ENCODE results near the gene MYO1D.
"Not testable (repeated sequence)": the region's sequence is repeated elsewhere in the genome, so short reads cannot be mapped to it uniquely, and the experiment has no call there.

The MYO1D gene

GRCh38 chr17:32482568-32483320 is 394.2 kb downstream of the MYO1D start:
- DNase-seq, result no peak

DNA sequence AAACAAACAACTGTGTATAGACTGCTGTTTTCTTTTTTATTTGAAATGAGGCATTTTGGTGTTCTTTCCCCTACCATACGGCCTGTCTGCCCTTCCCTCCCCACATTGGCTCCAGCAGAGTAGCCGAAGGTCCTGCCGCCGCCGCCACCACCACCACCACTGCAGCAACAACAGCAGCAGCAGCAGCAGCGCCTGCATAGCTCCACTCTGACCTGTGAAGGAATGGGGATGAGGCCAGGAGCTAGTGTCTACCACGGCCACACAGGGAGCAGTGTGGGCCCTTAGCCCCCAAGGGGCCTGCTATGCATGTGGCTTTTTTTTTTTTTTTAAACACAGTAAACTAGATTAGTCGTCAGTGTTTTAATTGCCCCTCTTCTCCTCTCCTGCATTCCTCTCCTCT is 395.7 kb downstream of the MYO1D start:
- DNase-seq, result no peak

DNA sequence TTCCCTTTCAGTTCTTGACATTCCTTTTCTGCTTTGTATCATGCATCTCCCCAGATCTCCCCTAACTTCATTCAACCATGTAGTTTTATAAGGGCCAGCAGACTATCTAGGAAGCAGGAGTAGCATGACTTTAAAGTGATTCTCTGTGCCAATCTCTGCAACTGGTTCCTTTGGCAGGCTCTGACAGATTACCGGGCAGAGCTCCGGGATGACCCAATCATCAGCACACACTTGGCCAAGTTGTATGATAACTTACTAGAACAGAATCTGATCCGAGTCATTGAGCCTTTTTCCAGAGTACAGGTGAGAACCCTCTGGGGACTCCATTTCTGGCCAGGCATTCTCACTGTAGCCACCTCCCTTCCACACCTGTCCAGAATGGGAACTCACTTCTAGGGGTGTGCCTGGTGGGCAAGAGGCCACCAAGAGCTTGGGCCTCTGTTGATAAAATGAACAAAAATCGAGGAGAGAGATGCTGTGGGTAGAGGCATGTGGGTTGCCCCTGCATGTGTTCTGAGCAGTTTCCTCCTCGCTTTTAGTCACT is 397.8 kb downstream of the MYO1D start:
- DNase-seq, result no peak

DNA sequence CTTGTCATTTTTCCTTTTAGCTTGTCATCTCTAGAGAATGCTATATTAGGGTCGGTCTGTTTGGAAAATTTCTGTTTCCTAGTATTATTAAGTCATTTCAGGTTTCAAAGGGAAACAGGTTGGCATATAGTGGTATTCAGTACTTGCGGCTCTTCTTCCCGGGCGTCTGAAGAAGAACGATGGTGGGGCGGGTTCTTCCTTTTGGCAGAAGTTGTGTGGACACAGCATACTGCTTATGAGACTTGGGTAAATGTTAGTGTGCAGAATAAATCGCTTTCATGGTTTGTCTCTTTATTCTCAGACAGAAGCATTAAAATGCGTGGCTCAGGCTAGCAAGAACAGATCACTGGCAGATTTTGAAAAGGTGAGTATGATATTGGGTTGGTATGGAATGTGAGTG is 399.7 kb downstream of the MYO1D start:
- DNase-seq, result no peak

DNA sequence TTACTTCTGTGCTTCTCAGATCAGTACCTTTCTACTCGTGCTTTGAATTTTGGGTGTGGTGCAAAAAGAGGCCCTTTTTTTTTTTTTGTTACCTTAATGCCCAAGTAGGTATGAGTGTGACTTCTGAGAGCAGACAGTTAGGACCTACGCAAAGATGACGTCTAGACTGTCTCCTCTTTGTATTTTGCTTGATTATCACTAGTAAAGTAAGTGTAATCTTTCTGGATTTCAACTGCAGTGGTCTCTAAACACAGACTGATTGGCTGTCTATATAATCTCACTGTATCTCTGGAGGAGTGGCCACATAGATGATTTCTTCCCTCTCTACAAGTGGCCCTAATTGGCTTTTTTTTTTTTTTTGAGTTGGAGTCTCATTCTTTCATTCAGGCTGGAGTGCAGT is 401.7 kb downstream of the MYO1D start:
- no peak for DNase-seq

- no peak for DNase-seq
These were observed 405.3 kb downstream of the MYO1D start for GRCh38 chr17:32471652-32472051.

DNA sequence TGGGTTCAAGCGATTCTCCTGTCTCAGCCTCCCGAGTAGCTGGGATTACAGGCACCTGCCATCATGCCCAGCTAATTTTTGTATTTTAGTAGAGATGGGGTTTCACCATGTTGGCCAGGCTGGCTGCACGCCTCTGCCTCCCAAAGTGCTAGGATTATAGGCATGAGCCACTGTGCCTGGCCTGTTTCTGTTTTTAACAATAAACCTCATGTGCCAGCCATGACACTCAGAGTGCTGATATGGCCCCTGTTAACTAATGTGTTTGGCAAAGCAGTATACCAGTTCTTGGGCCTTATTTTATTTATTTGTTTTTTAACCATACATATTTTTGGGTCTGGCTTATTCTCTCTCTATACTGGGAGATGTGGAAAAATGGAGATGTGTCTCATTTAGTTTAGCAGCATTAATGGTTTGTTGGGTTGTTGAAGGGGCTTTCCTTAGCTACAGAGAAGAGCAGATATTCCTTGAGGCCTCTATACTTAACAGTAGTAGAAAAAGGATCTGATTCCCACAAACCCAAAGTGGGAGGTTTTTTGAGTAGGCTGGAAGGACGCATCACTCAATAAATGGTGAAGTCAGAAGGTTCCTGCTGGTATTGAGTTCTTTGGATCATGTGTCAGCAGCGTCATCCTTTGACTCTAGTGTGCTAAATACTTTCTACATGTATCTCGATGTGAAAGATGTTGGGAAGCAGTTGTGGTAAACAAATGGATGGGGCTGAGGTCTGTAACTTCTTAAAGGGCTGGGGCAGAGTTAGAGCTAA is 406.3 kb downstream of the MYO1D start:
- no peak for DNase-seq

- no peak for DNase-seq
These were observed 409.0 kb downstream of the MYO1D start for GRCh38 chr17:32467949-32468348.

- no peak for DNase-seq
These were observed 412.6 kb downstream of the MYO1D start for GRCh38 chr17:32464374-32464773.

- DNase-seq, result no peak
These were observed 413.6 kb downstream of the MYO1D start for GRCh38 chr17:32463304-32463703.

DNA sequence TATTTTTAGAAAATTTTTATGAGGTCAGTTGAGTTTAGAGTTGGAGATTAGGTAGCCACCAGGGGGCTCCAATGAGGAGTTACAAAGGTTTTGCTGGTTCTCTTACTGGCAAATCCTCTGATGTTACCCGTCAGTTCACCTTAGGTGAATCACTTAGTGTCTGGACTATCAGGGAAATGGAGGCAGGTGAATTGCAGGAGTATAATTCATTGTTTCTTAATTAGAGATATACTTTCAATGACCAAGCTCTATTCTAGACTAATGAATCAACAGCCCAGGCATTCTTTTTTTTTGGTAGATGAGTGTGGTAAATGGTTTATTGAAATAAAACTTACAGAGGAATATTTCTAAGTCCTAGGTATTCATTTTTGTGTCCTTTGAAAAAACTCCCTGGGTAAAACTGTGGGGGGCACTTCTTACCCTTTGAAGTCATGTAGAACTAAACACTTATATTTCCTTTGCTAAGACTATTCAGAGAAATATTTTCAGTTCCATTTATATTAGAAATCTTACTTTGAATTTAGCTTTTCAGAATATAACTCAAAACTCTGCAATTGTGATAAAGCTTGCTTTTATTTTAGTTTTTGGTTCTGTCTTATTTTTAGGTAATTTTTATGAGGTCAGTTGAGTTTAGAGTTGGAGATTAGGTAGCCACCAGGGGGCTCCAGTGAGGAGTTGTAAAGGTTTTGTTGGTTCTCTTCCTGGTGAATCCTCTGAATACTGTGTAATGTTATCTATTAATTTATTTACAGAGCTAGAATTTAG is 414.9 kb downstream of the MYO1D start:
- peak; percentile 69 for DNase-seq

DNA sequence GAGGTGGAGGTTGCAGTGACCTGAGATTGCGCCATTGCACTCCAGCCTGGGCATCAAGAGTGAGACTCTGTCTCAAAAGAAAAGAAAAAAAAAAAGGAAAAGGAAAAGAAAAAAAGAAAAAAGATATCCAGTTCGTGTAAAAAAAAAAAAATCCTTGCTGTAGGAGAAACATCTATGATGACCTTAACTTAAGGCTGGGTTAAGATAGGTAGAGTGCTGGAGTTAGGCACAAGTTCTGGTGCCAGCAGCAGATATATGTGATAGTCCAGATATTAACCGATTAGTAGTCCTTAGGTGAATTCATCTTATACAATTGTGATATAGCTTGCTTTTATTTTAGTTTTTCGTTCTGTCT is 415.4 kb downstream of the MYO1D start:
- no peak for DNase-seq

GRCh38 chr17:32460054-32460453 is 416.9 kb downstream of the MYO1D start:
- no peak for DNase-seq

DNA sequence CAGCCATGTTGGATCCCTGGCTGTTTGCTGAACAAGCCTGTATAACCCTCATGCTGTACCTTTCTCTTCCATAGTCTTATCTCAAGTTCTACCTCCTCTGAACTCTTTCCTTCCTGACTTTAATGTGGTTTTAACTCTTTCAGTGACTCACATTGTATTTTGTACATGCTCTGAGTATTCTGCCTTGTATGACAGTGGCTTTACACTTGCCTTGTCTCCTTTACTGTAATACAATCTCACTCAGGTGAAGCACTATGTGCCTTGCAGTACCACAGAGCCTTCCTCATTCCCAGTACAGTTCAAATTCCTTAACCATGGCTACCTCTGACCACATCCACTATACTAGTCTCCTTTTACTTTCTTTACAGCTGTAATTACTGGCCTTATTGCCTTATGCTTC is 418.6 kb downstream of the MYO1D start:
- no peak for DNase-seq

DNA sequence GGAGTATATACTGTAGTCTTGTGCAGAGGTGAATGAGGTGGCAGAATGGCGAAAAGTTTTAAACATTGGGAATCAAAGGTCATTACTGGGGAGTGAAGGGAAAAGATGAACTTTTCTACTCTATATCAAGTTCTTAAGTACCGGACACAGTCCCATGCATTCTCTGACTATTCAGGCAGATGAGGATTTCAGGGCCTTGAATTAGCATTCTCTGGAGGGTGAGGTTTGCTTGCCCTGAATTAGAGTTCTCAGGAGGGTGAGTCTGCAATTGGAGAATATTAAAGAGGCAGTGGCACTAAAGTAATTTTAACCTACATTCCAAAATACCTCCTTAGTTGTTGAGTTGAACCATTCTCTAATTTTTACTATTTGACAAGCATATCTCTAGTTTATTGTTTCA is 423.6 kb downstream of the MYO1D start:
- no peak for DNase-seq

DNA sequence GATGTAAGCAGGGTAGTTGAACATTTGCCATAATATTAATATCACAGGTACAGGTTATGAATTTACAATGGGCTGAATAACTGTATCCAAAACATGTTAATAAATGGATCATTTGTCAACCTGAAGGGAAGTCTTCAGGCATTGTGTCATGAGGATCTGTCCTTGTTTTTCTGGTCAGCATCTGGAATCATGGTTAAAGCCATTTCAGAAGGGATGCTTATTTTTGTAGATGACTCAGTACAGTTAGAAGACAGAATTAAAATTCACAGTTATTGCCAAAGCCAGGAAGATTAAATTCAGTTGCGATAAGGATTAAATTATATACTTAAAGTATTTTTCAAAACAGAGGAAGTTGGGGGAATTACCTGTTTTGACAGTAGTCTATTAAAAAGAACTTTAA is 424.6 kb downstream of the MYO1D start:
- no peak for DNase-seq

GRCh38 chr17:32451879-32452278 is 425.0 kb downstream of the MYO1D start:
- no peak for DNase-seq

DNA sequence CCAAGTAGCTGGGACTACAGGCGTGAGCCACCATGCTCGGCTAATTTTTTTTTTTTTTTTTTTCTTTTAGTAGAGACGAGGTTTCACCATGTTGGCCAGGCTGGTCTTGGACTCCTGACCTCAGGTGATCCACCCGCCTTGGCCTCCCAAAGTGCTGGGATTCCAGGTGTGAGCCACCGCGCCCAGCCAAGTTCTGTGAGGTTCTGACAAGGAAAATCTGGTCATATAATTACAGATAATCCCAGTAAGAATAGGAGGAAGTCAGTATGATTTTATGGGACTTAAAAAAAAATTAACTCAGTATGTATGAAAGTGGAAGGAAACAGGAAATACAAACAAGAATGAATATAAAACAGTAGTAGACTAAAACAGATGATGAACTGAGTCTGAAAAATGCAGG is 426.5 kb downstream of the MYO1D start:
- DNase-seq, result not testable (repeated sequence)

DNA sequence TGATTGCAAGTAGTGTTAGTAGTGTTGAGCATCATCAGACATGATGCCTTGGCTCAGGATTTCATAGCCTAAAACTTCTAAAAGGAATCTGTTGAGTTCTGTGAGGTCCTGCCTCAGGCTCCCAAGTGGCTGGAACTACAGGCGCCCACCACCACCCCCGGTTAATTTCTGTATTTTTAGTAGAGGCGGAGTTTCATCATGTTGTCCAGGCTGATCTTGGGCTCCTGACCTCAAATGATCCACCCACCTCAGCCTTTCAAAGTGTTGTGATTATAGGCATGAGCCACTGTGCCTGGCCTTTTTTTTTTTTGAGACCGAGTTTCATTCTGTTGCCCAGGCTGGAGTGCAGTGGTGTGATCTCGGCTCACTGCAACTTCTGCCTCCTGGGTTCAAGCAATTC is 427.0 kb downstream of the MYO1D start:
- DNase-seq, result no peak

GRCh38 chr17:32446949-32447348 is 430.0 kb downstream of the MYO1D start:
- no peak for DNase-seq

DNA sequence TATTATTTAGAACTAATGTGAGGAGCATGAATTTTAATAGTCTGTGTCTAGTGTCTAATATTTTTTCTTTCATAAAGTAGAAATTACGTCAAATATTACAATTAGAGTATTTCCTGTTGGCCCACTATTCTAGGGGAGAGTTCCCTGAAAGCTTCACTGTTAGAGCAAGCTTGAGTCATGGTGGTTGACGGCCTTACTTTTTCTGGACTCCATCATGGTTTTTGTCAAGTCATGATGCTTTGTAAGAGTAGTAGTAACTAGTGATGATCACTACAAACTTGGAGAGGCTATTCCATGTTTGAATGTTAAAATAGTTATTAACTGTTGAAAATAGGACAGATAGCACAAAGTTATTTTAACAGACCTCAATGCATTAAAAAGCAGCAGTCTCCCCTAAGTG is 431.0 kb downstream of the MYO1D start:
- DNase-seq, result no peak

DNA sequence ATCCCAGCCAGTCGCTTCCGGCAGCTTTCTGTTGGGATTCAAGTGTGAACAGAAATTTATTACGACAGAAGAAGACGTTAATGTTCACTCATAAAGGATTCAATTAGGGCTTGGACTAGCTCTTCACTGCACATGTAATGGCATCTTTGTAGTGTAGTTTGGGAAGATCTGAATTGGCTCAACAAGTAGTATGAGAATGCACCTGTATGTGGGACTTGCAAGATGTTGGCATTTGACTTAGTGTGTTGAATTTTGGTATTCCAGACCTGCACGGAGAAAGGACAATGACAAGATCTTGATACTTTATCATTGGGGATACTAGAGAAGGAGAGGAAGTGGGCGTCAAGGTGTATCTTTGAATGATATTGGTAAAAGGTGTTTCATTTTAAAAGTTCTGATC is 431.4 kb downstream of the MYO1D start:
- no peak for DNase-seq

GRCh38 chr17:32445074-32445415 is 431.9 kb downstream of the MYO1D start:
- no peak for DNase-seq
